ENCODE measurements around the gene STARD9. TPM values are rescaled to one million over a fixed set of nuclear protein-coding genes. Genes with fewer than 3 reads are reported as not detected.

STARD9 gene
- total and polyA plus RNA-seq, 2 donors from 2014 or later, result 1.1 to 7.2 TPM

GRCh38 chr15:42736793-42737528, 161.6 kb downstream of the STARD9 start, which contains the start of gene CDAN1:
Gene CDAN1, minus strand, starts transcription at chr15:42737128. Its CDS starts 26 bp downstream, at chr15:42737102.
- FAIRE-seq, result no peak

GRCh38 chr15:42737529-42738328, 162.3 kb downstream of the STARD9 start:
- Histone ChIP-seq H3K9ac (ENCODE audit: low read length in 3 of 3) (peak overlapping the region; percentile 26 to 90 (median 90)), H3K27ac (ENCODE audit: low read depth in 2 of 2, low read length in 2 of 2) (peak overlapping the region; percentile 71 to 83), H3K4me3 (ENCODE audit: low read length in 3 of 3) (peak overlapping the region; percentile 51 to 75 (median 72)), H3K4me1 (ENCODE audit: control insufficient read depth in 2 of 3, insufficient read depth in 2 of 3, low read depth in 1 of 3, low read length in 3 of 3) (peaks cover 0 to 8% (median 0%) of the 10 kb centered on the region in 3 donors), H3K9me3 (ENCODE audit: control insufficient read depth in 2 of 3, insufficient read depth in 1 of 3, low read length in 3 of 3) (no peaks in the 10 kb centered on the region), H3K27me3 (ENCODE audit: control insufficient read depth, insufficient read depth, low read length) (no peaks in the 10 kb centered on the region), H3K36me3 (ENCODE audit: control insufficient read depth in 2 of 3, insufficient read depth in 3 of 3, low read length in 3 of 3) (peaks cover 2 to 11% (median 10%) of the 10 kb centered on the region in 3 donors)
- FAIRE-seq, result no peak
- no peak for DNase-seq
- intact Hi-C loops (cut with DNase I), result no loop called here
- TF ChIP-seq CTCF (IDR thresholded peaks at IDR 0.05; ENCODE audit: borderline replicate concordance, extremely low read depth, insufficient read depth), result no peak

More at GRCh38 chr15:42736793-42737528, 161.6 kb downstream of the STARD9 start, which contains the start of gene CDAN1:
- intact Hi-C loops (cut with DNase I), result no loop called here
- no peaks in the 10 kb centered on the region for H3K27me3 ChIP-seq (ENCODE audit: control insufficient read depth, insufficient read depth, low read length)
- TF ChIP-seq CTCF (IDR thresholded peaks at IDR 0.05; ENCODE audit: borderline replicate concordance, extremely low read depth, insufficient read depth), result no peak
- H3K9me3 ChIP-seq (ENCODE audit: control insufficient read depth in 2 of 3, insufficient read depth in 1 of 3, low read length in 3 of 3), result no peaks in the 10 kb centered on the region
- peak within 1 kb of the TSS; percentile 71 to 83 for H3K27ac ChIP-seq (ENCODE audit: low read depth in 2 of 2, low read length in 2 of 2)
- peak within 1 kb of the TSS; percentile 72 to 75 (median 72) for H3K4me3 ChIP-seq (ENCODE audit: low read length in 3 of 3)
- peak; percentile 91 to 97 (median 94) for DNase-seq
- peaks cover 0 to 8% (median 0%) of the 10 kb centered on the region in 3 donors for H3K4me1 ChIP-seq (ENCODE audit: control insufficient read depth in 2 of 3, insufficient read depth in 2 of 3, low read depth in 1 of 3, low read length in 3 of 3)
- H3K36me3 ChIP-seq (ENCODE audit: control insufficient read depth in 2 of 3, insufficient read depth in 3 of 3, low read length in 3 of 3), result peaks cover 2 to 19% (median 11%) of the 10 kb centered on the region in 3 donors
- peak within 1 kb of the TSS; percentile 52 to 90 (median 90) for H3K9ac ChIP-seq (ENCODE audit: low read length in 3 of 3)

GRCh38 chr15:42741710-42742109, 166.3 kb downstream of the STARD9 start:
- H3K27ac ChIP-seq (ENCODE audit: low read depth in 2 of 2, low read length in 2 of 2), result no peak overlapping the region
- no peaks in the 10 kb centered on the region for H3K9me3 ChIP-seq (ENCODE audit: control insufficient read depth in 2 of 3, insufficient read depth in 1 of 3, low read length in 3 of 3)
- no peaks in the 10 kb centered on the region for H3K27me3 ChIP-seq (ENCODE audit: control insufficient read depth, insufficient read depth, low read length)
- intact Hi-C loops (cut with DNase I), result no loop called here
- H3K4me1 ChIP-seq (ENCODE audit: control insufficient read depth in 2 of 3, insufficient read depth in 2 of 3, low read depth in 1 of 3, low read length in 3 of 3), result peaks cover 0 to 3% (median 0%) of the 10 kb centered on the region in 3 donors
- H3K36me3 ChIP-seq (ENCODE audit: control insufficient read depth in 2 of 3, insufficient read depth in 3 of 3, low read length in 3 of 3), result peaks cover 0 to 3% (median 0%) of the 10 kb centered on the region in 3 donors
- no peak for TF ChIP-seq CTCF (IDR thresholded peaks at IDR 0.05; ENCODE audit: borderline replicate concordance, extremely low read depth, insufficient read depth)
- DNase-seq (no peak), FAIRE-seq (no peak)
- no peak overlapping the region for H3K4me3 ChIP-seq (ENCODE audit: low read length in 3 of 3)
- H3K9ac ChIP-seq (ENCODE audit: low read length in 3 of 3), result no peak overlapping the region
